Body of pancreas (tissue), 4 donors: ENCODE results near the gene HEXIM1. TPM values are rescaled to one million over a fixed set of nuclear protein-coding genes. Genes with fewer than 3 reads are reported as not detected.
A peak's percentile ranks its signal among the peaks of the same experiment; 100 is the strongest.

Source experiments
- ATAC-seq: fragments of 150-250 bp; one replicate; pipeline ENCODE4 v1.9.1; 2016
- DNase-seq, 4 donors: peaks; one replicate each; pipeline ENCODE4 v3.0.0-alpha.2; 2019
- H3K27ac ChIP-seq, 4 donors: fragments of 200-600 bp; sonication (generic); 1 replicate in 3 of 4; 2 replicates in 1 of 4; pipeline versions ENCODE4 v1.5.1 to v1.6.1; 2016 to 2019; ENCODE audit warnings: mild to moderate bottlenecking in 1 of 4, mixed read lengths in 1 of 4, moderate library complexity in 1 of 4
- H3K27me3 ChIP-seq, 2 donors: fragments of 200-600 bp; sonication (generic); one replicate each; pipeline ENCODE4 v1.6.0; 2016; ENCODE audit warnings: mild to moderate bottlenecking in 1 of 2
- H3K36me3 ChIP-seq, 2 donors: fragments of 200-600 bp; sonication (generic); replicated peaks in 1 of 2; 2 replicates each; pipeline ENCODE4 v1.5.1; 2016; ENCODE audit warnings: low read depth in 2 of 2; ENCODE audit not compliant: insufficient read depth in 1 of 2
- H3K4me1 ChIP-seq: fragments of 200-600 bp; sonication (generic); one replicate; pipeline ENCODE4 v1.6.0; 2016
- H3K4me3 ChIP-seq, 2 donors: fragments of 200-600 bp; sonication (generic); 1 replicate in 1 of 2; 2 replicates in 1 of 2; pipeline ENCODE4 v1.5.1; 2016 to 2019
- H3K9me3 ChIP-seq, 3 donors: fragments of 200-600 bp; sonication (generic); 1 replicate in 2 of 3; 2 replicates in 1 of 3; pipeline ENCODE4 v1.5.1; 2016
- CTCF ChIP-seq, 7 experiments: fragments of 450-650 bp in 4 of 7; fragments of 200-600 bp in 3 of 7; sonication (generic) in 3 of 7; IDR thresholded peaks; one replicate each; pipeline ENCODE4 v1.5.1; 2016 to 2019; ENCODE audit warnings: antibody characterized with exemption in 7 of 7
- POLR2A ChIP-seq, 3 donors: fragments of 450-650 bp; IDR thresholded peaks; one replicate each; pipeline ENCODE4 v1.6.1; 2016; ENCODE audit warnings: antibody characterized with exemption in 3 of 3, mild to moderate bottlenecking in 2 of 3
- WGBS, 2 donors: methylation state at CpG; one replicate each; pipeline ENCODE4 v1.1.5; 2017; 5-methylcytosine and 5-hydroxymethylcytosine counted together
- intact Hi-C: fragments of 100-400 bp; cut with DNase I; formaldehyde crosslinking; loops from one replicate; pipeline ENCODE4 v1.15.1; 2023
- total RNA-seq, 2 donors: library from RNA; depleted of rRNA; stranded (reverse); fragments of >200 nt; gene quantifications; one replicate each; pipeline ENCODE4 v1.1.0, GENCODE V29; 2016

HEXIM1 gene
- total RNA-seq, 2 donors from 2014 or later: 13.8 to 15.3 TPM

GRCh38 chr17:45146890-45147580 is 1.2 kb upstream of the HEXIM1 start:
- no peak for TF ChIP-seq POLR2A (IDR thresholded peaks at IDR 0.05)
- no peak for TF ChIP-seq CTCF (IDR thresholded peaks at IDR 0.05)
- peak; percentile 1 for ATAC-seq

DNA sequence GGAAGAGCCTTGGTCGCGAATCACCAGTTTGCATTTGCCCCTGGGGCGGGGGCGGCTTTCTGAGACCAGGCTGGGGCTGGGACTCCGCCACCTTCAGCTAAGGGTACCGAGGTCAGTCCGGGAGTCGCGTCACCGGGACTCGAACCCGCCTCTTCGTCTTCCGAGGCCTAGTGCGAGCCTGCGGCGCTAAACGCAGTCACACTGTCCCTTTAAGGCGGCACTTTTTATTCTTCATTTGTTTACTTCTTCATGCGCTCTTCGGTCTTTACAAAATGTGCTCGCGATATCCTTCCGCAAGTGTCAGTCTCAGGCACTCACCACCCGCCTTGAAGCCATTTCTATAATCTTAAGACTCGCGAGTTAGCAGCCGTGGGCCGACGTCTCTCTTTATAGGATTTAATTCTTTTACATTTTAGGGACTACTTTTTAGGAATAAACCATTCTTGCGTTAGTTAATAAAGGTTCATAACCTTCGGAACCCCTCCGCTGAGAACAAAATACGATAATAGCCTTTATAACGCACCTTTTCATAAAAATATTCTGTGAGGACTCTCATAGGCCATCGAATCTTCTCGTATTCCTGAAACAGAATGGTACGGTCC is 593 bp upstream of the HEXIM1 start:
- peak; percentile 43 for ATAC-seq
- peaks cover 61% of the 10 kb centered on the region for H3K4me1 ChIP-seq
- WGBS, 2 donors: 0 to 1% methylated on average over 31 to 38 of the region's 38 CpGs
- intact Hi-C loops: no loop called here
- TF ChIP-seq POLR2A (IDR thresholded peaks at IDR 0.05) (no peak), CTCF (IDR thresholded peaks at IDR 0.05) (peak in 4 of 7 experiments; percentile 15 to 27 (median 20))
- H3K36me3 ChIP-seq: no peaks in the 10 kb centered on the region
- no peaks in the 10 kb centered on the region for H3K27me3 ChIP-seq
- H3K27ac ChIP-seq: peak overlapping the region; percentile 85 to 99 (median 98)
- H3K9me3 ChIP-seq: no peaks in the 10 kb centered on the region
- DNase-seq: peak; percentile 74 to 87 (median 80)
- peak overlapping the region; percentile 14 to 74 for H3K4me3 ChIP-seq

More at GRCh38 chr17:45146890-45147580, 1.2 kb upstream of the HEXIM1 start:
- H3K9me3 ChIP-seq: no peaks in the 10 kb centered on the region
- WGBS, 2 donors: 7 to 13% methylated on average over 17 to 29 of the region's 29 CpGs
- no peaks in the 10 kb centered on the region for H3K36me3 ChIP-seq
- intact Hi-C loops: no loop called here
- peak overlapping the region; percentile 14 to 74 for H3K4me3 ChIP-seq
- DNase-seq: peak in 3 of 4 donors; percentile 67 to 76 (median 73)
- peaks cover 54% of the 10 kb centered on the region for H3K4me1 ChIP-seq
- H3K27ac ChIP-seq: peak overlapping the region; percentile 85 to 99 (median 98)
- no peaks in the 10 kb centered on the region for H3K27me3 ChIP-seq

DNA sequence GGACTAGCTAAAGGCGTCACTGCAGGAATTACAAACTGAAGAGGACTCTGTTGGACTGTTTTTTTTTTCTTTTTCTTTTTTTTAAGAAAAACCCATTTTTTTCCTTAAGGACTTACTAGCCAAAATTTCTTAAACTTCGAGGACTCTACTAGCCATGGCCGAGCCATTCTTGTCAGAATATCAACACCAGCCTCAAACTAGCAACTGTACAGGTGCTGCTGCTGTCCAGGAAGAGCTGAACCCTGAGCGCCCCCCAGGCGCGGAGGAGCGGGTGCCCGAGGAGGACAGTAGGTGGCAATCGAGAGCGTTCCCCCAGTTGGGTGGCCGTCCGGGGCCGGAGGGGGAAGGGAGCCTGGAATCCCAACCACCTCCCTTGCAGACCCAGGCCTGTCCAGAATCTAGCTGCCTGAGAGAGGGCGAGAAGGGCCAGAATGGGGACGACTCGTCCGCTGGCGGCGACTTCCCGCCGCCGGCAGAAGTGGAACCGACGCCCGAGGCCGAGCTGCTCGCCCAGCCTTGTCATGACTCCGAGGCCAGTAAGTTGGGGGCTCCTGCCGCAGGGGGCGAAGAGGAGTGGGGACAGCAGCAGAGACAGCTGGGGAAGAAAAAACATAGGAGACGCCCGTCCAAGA is 878 bp downstream of the HEXIM1 start:
- H3K27me3 ChIP-seq: no peaks in the 10 kb centered on the region
- WGBS, 2 donors: 0 to 1% methylated on average over 20 to 32 of the region's 32 CpGs
- ATAC-seq (peak; percentile 33), DNase-seq (peak; percentile 81 to 86 (median 84))
- H3K36me3 ChIP-seq: no peaks in the 10 kb centered on the region
- peak; percentile 49 to 92 (median 79) for TF ChIP-seq CTCF (IDR thresholded peaks at IDR 0.05)
- TF ChIP-seq POLR2A (IDR thresholded peaks at IDR 0.05): peak; percentile 47 to 67 (median 54)
- H3K27ac ChIP-seq: peak overlapping the region; percentile 84 to 99 (median 92)
- peaks cover 56% of the 10 kb centered on the region for H3K4me1 ChIP-seq
- H3K9me3 ChIP-seq: no peaks in the 10 kb centered on the region
- intact Hi-C loops: no loop called here
- H3K4me3 ChIP-seq: peak overlapping the region; percentile 47 to 65

DNA sequence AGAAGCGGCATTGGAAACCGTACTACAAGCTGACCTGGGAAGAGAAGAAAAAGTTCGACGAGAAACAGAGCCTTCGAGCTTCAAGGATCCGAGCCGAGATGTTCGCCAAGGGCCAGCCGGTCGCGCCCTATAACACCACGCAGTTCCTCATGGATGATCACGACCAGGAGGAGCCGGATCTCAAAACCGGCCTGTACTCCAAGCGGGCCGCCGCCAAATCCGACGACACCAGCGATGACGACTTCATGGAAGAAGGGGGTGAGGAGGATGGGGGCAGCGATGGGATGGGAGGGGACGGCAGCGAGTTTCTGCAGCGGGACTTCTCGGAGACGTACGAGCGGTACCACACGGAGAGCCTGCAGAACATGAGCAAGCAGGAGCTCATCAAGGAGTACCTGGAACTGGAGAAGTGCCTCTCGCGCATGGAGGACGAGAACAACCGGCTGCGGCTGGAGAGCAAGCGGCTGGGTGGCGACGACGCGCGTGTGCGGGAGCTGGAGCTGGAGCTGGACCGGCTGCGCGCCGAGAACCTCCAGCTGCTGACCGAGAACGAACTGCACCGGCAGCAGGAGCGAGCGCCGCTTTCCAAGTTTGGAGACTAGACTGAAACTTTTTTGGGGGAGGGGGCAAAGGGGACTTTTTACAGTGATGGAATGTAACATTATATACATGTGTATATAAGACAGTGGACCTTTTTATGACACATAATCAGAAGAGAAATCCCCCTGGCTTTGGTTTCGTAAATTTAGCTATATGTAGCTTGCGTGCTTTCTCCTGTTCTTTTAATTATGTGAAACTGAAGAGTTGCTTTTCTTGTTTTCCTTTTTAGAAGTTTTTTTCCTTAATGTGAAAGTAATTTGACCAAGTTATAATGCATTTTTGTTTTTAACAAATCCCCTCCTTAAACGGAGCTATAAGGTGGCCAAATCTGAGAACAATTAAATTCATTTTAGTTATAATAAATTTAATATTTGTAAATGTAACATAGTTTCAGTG is 1.7 kb downstream of the HEXIM1 start:
- no peaks in the 10 kb centered on the region for H3K27me3 ChIP-seq
- ATAC-seq (no peak), DNase-seq (peak; percentile 64 to 76 (median 74))
- peak overlapping the region; percentile 84 to 99 (median 92) for H3K27ac ChIP-seq
- 1% methylated on average over 50 to 56 of the region's 56 CpGs for WGBS, 2 donors
- peaks cover 48% of the 10 kb centered on the region for H3K4me1 ChIP-seq
- H3K9me3 ChIP-seq: no peaks in the 10 kb centered on the region
- H3K4me3 ChIP-seq: peak overlapping the region; percentile 47 to 65
- TF ChIP-seq POLR2A (IDR thresholded peaks at IDR 0.05): peak in 2 of 3 donors; percentile 54
- no peak for TF ChIP-seq CTCF (IDR thresholded peaks at IDR 0.05)
- no peaks in the 10 kb centered on the region for H3K36me3 ChIP-seq
- intact Hi-C loops: no loop called here
